ENCODE measurements around the gene RTN4RL1.
A peak's percentile ranks its signal among the peaks of the same experiment; 100 is the strongest.

RTN4RL1 gene

DNA sequence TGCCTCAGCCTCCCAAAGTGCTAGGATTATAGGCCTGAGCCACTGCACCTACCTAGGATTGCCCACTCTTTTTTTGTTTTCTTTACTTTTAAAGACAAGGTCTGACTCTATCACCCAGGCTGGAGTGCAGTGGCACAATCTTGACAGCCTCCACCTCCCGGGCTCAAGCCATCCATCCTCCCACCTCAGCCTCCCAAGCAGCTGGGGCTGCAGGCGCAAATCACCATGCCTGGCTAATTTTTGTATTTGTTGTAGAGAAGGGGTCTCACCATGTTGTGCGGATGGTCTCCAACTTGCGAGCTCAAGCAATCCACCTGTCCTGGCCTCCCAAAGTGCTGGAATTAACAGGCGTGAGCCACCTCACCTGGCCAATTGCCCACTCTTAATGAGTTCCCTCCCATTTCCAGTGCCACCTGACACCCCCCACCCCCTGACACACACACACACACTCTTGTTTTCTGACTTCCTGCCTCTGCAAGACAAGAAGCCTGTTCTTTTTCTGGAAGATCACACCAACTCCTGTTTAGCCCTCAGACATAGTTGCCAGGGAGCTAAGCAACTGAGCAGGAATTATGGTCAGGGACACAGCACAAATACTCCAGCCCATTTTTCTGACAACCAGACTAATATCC, 19.2 kb upstream of the RTN4RL1 start:
- DNase-seq: no peak

DNA sequence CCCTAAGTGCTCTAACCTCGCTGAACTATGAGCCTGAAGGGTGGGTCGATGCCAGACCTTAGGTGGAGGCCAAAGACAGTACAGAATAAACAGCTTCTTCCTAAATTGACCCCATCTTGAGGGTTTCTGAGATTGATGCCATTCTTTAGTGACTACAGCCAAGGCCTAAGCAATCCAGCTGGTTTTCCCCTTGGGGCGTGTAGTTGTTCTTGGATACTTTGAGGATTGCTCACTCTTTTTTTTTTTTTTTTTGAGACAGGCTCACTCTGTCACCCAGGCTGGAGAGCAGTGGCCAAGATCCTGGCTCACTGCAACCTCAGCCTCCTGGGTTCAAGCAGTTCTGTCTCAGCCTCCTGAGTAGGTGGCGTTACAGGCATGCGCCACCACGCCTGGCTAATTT, 18.7 kb upstream of the RTN4RL1 start:
- DNase-seq: no peak

DNA sequence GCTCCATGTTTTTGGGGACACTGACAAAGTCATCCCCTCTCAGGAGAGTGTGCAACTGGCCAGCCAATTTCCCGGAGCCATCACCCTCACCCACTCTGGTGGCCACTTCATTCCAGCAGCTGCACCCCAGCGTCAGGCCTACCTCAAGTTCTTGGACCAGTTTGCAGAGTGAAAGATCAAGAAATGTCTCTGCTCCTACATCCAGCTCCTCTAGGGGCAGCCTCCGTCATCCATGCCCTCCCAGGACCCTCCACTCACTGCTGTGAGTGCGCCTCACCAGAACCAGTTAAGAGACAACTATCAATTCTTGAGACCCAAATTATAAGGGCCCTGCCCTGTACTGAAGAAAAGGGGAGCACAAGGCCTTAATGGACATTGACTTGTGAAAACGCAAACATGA, 17.8 kb upstream of the RTN4RL1 start:
- no peak for DNase-seq

DNA sequence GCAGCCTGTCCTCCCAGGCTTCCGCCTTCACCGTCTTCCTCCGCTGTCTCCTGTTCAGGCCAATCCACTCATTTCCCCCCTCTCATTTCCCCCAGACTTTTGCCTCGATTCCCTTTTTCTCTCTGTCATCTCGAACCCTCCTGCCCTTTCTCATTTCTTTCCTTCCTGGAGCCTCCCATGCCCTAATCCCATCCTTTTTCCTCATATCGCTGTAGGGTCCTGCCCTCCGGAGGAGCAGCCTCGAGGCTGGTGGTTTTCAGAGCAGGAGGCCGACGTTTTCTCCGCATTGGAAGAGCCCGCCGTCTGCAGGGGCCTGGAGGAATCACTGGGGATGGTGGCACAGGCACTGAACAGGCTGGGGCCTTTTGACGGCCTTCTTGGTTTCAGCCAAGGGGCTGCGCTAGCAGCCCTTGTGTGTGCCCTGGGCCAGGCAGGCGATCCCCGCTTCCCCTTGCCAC, 17.3 kb upstream of the RTN4RL1 start:
- peak; percentile 10 for DNase-seq

DNA sequence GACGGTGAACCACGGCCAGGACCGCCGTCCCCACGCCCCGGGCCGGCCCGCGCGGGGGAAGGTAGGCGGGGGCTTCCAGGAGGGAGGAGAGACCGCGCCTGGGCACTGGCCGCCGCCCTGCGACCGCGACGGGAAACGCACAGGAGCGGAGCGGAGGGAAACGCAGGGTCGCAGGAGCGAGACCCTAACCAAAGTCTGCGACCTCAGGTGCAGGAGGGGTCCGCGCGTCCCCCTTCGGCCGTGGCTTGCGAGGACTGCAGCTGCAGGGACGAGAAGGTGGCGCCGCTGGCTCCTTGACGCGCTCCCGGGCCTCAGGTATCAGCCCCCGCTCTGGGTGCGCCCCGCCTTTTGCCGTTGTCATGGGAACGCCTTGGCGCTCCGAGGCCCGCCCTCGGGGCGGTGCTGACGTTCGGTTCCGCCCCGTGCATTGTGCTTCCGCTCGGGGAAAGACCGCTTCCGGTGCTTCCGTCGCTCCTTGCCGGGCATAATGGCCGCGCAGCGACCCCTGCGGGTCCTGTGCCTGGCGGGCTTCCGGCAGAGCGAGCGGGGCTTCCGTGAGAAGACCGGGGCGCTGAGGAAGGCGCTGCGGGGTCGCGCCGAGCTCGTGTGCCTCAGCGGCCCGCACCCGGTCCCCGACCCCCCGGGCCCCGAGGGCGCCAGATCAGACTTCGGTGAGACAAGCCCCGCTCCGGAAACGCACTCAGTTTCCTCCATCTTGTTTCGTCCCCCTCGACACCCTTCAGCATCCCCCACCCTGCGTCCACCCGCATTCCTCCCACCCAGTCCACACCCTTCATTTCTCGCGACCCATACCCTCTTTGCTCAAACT, 16.6 kb upstream of the RTN4RL1 start, which contains the start of gene OVCA2:
OVCA2 (plus strand) TSS at position 462 of the 829 bp plus-strand sequence; CDS start at position 488, 26 bp downstream.
- DNase-seq: peak; percentile 92

DNA sequence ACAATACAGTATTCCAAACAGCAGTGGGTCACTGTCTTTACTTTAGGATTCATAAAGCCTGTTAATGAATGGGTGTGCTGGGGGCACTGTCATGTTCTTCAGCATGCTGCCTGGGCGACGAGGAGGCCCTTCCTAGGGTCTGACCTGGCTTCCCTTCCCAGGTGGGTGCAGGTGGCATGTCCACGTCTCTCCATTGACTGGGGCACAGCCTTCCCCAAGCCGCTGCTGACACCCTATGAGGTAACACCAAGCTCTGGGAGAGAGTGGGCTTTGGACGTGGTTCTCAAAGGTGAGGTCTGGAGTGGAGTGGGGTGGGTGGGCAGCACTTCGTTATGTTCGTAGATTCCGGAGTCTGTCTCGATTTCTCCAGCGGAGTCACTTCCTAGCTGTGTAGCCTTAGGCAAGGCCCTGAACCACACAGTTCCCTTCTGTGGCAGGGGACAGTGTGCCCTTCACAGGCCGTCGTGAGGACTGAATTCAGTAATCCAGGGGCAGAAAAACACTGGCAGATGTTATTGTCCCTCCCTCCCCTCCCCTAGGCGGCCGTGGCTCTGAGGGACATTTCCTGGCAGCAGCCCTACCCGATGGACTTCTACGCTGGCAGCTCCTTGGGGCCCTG, 15.9 kb upstream of the RTN4RL1 start:
- DNase-seq: no peak

DNA sequence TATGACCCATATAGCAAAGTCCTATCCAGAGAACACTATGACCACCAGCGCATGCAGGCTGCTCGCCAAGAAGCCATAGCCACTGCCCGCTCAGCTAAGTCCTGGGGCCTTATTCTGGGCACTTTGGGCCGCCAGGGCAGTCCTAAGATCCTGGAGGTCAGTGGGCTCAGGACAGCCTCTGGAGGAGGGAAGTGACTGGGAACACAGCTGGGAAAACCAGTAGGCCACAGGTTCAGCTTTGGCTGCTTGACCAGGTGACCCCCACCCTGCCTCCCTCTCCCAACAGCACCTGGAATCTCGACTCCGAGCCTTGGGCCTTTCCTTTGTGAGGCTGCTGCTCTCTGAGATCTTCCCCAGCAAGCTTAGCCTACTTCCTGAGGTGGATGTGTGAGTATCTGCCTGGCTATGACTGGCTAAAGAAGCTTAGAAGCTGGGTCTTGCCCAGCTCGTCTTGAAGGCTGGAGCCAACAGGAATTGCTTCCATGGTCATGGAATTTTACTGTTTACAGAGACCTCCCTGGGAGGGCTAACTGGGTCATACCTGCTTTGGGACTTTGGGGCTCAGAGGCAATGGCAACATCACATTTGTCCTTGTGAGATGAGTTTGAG, 15.2 kb upstream of the RTN4RL1 start:
- no peak for DNase-seq

DNA sequence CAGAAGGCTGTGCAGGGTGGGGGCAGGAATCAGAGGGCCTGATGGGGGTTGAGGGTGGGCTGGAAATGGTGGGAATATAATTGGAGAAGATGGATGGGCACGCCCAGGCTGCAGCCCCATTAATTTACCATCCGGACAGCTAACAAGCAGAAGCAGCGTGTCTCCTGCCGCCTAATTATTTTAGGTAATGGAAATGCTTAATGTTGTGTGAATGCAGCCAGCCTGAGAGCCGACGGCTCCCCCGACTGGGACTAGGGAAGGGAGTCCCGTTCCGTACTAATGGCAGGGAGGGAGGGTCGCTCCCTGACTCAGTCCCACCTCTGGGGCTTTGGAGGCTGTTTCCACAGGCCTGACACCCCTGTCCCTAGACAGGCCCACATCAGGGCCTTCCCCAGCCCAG, 12.0 kb upstream of the RTN4RL1 start:
- DNase-seq: no peak

DNA sequence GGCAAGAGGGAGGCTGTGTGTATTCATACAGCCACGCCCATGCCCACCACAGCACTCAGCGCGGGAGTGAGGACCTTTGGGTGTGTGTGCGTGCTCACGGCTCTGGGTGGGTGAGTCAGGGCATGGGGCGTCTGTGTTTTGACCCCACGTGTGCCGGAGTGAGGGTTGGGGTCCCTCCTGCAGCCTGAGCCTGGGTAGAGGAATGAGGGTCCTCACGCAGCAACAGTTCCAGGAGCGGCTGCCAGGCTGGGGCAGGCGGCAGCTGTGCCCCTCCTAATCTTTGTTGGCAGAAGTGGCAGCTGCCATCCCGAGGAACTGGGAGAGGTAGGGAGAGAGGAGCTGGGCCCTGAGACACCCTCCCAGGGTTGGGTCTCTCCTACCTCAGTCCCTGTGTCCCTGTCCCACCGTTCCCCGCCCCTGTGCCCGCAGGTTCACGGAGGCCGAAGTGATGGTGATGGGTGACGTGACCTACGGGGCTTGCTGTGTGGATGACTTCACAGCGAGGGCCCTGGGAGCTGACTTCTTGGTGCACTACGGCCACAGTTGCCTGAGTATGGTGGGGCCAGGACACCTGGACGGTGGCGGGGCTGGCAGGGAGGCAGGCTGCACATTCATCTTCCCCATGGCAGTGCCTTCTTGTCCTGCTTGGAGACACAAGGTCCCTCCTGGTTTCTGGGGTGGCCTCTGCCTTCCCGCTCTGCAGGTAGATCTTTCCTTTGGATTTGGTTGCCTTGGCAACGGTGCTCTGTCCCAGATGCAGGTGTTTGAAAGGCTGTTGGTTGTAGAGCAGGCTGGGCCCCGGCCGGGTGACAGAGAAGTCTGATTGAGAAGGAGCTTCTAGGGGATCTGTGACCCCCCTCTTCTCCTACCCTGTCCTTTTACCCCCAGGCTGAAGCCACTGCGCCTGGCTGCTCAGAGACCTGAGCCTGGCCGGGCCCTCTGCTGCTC, 10.7 kb upstream of the RTN4RL1 start:
- no peak for DNase-seq

DNA sequence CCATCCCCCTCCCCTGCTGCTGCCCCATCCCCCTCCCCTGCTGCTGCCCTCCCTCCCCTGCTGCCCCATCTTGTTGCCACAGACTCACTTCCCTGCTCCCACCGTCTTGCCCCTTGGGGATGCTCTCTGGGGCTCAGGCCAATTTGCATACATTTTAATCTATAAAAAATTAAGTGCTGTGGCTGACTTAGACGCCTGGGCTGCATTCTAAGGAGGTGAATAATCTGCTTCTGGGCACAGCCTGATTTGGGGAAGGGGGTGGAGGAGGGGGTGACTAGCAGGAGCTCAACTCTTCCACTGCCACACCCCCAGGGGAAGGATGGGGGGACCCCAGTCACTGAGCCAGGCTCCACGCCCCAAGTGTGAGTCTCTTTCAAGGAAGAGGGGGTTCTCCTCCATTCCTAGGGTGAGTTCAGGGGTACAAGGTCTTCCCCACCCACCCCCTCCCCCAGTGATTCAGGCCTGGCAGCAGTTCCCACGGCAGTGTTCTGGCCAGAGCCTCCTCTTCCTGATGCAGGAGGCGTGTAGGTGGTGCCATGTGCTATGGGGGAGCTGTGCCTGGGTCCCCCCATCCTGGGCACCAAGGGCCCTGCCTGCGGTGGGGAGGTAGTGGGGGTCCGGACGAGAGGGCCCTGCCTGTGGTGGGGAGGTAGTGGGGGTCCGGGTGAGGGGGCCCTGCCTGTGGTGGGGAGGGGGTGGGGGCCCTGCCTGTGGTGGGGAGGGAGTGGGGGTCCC, 9.8 kb upstream of the RTN4RL1 start:
- no peak for DNase-seq

DNA sequence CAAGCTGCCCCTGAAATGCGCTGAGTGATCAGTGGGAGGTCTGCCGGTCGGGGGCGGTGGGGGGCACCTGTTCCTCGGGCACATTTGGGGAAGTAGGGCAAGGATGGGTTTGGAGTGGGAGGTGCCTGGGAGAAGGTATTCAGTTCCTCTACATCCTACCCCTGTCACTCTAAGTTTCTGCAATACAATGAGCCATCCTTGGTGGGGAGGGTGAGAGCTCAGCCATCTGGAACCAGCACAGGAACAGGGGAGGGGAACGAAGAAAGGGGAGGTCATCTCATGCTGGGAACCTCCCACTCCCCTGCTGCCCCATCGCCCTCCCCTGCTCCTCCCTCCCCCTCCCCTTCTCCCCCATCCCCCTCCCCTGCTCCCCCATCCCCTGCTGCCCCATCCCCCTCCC, 9.0 kb upstream of the RTN4RL1 start:
- no peak for DNase-seq

DNA sequence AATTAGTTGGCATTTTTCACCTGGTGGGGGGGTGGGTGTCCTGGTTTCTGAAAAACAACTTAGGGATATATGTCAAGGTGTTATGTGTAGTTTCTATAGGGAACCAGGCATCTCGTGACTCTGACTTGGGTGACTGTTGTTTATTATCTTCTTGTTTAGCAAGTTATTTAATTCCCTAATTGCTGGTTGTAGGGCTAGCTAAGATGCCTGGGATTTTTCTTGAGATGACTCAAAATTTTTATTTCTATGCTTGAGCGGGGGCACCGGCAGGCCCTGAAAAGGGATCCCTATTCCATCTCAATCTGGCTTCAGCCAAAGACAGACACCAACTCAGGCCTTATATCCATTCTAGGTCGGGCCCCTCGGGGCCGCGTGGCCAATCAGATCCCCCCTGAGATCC, 8.0 kb upstream of the RTN4RL1 start:
- no peak for DNase-seq

DNA sequence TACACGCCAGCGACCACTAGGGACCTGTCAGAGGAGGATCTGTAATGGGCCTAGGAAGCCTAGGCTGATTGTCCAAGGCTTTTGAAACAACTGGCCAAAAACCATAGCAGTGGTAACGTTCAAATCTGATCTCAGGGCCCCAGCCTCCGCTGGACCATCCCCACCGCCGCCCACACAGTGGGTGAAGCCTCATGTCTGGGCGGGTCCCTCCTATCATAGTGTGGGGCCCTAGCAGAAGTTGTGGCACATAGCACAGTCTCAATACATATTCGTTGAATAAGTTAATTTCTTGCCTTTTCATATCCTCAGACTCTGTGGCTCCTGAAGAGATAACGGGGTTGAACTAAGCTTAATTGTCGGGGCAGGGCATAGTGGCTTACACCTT, 5.6 kb upstream of the RTN4RL1 start:
- DNase-seq: no peak

DNA sequence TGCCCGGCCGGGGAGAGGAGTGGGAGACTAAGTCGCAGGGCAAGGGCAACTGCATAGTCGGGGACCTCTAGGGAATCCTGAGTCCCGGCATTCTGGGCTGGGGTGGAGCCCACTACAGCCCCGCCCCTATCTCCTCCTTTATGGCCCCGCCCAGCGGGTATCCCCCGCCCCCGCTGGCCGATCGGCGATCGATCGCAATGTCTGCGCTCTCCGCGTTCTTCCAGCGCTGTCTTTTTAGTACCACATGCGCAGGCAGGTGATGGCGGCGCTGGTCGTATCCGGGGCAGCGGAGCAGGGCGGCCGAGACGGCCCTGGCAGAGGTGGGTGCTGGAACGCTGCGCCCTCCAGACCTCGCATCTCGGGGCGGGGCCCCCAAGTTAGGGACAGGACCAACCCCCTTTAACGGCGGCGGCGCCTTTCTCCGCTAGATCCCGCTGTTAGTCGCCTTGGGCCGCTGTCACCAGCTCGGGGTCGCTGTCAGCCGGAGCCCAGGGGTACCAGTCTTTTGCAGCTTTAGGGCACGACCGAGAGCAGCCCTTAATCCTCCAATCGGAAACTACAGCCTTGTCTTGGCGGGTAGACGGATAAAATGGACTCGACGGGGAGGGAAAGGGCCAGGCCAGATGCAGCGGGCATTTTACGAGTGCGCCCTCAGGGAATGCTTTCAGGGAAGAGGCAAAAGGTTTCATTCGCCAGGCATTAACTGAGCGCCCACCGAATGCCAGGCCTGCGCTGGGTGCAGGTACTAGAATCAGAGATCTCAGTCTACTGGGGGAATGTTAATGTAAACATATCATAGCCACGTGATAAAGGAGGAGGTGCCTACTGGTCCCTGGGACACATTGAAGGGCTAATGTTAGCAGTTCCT, 5.0 kb upstream of the RTN4RL1 start, which contains the start of gene DPH1:
DPH1 (plus strand) TSS at position 243 of the 868 bp plus-strand sequence; CDS start at position 260, 17 bp downstream.
- DNase-seq: peak; percentile 56

DNA sequence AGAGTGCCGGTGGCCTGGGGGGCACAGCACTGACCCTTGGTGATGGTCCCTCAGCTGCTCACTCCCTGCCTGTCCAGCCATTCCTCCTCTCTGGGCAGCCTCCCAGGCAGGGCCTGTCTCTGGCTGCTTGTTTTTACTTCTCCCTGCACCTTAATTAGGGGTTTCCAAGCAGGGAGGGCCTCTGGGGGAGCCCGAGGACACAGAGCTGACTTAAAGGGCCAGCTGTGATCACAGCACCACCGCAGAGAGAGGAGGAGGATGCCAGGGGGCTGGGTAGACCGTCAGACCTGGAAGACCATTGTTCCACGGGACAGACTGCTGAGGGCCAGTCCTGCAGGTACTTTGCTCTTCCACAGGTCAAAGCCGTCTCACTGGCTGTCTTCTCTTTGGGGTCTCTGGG, 3.6 kb upstream of the RTN4RL1 start:
- DNase-seq: peak; percentile 23

DNA sequence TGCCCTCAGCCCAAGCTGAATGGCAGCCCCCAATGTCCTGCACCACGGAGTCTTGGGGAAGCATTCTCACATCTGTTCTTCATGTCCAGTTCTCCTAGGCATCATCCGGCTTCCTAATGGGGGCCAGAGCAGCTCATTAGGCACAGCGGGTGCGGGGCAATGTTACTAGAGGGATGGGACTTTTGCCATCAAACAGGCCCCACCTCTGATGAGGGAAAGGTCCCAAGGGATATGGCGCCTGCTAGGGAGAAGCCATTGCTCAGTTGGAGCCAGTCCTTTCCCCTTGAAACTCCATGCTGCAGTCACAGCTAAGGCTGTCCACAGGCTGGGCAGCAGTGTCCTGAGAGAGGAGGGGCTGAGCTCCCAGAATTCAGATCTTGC, 3.1 kb upstream of the RTN4RL1 start:
- no peak for DNase-seq

DNA sequence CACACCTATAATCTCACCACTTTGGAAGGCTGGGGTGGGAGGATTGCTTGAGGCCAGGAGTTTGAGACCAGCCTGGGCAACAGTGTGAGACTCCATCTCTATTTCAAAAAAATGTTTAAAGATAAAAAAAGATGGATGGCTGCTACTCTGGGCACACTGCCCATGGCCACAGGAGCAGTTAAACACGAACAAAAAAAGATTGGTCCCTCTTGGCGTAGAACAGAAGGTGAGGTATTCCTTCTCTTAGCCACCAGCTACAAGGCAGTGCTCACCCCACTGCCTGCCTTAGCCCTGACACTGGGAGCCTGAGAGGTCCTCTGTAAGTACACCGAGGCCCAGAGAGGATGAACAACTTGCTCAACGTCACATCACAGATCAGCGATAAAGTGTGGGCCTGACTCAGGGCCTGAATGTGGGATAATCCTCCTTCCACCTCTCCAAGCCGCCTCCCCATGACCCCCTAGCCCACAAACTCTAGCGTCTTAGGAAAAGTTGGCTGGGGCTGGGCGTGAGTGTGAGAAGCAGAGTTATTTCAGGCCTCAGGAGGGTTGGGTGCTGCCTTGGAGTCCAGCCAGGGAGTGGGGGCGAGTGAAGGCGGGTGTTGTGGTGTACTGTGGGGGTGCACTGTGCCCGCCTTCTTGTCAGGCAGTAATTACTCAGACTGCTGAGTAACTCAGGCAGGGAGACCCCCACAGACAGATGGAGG, 2.5 kb upstream of the RTN4RL1 start:
- no peak for DNase-seq

DNA sequence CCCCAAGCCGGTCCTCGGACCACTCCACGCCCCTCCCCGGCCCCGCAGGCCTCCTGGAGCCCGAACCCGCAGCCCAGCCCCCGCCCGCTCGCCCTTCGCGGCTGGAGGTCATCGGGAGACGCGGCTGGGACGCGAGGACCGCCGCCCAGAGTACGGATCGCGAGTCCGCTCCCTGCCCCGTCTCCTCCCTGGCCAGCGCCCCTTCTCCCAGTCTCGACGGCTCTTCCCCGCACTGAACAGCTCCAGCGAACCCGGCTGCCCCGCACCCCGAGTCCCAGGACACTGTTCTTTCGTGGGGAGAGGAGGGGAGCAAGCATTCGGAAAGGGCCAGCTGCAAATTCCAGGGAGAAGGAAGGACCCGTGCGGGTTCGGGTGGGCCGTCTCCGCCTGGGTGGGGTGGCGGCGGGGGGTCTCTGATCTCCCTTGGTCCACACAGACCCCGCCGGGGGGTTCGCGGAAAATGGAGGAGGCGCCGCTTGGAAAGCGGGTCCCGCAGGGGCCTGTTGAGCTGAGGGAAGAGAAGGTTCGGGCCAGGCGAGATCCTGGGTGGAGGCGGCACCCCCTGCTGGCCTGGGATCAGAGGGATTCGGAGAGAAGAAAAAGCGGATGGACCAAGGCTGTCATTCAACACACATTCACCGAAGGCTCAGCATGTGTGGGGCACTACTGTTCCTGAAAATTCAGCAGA, 632 bp upstream of the RTN4RL1 start:
- DNase-seq: no peak

DNA sequence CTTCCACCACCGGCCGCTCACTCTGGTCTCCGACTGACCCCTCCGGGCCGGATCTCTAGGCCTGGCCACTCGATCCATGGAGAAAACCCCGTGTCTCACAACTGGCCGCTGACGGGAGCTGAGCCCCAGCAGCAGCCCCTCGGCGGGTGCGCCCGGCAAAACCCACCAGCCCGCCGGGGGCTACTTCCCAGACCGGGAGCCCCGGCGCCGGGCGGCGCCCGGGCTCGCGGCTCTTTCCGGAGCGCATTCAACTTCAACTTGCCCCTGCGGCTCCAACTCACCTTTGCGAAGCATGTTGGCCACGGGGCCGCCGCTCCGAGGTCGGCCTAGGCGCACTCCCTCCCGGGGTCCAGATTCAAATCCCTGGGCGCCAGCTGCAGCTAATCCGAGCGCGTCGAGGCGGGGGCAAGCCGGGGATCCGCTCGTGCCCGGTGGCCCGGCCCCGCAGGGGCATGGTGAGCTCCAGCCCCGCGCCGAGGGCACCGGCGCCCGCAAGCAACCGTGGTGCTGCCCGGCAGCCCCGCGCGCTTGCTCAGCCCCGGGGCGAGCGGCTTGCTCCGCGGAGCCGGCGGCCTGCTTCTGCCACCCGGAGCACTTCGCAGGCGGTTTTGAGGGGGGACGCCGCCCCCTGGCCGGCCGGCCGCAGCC, 438 bp downstream of the RTN4RL1 start:
- DNase-seq: no peak
